Lower lobe of right lung (tissue), 2 donors: Measurements from ENCODE around the gene MALRD1. TPM values are rescaled to one million over a fixed set of nuclear protein-coding genes. Genes with fewer than 3 reads are reported as not detected.

Experiments used
- ATAC-seq, 2 donors: fragments of 200-7000 bp; cut with Tn5 transposase; one replicate each; pipeline ENCODE4 v1.9.1; 2020 to 2022; ENCODE audit warnings: mild to moderate bottlenecking in 2 of 2, moderate library complexity in 2 of 2
- DNase-seq: peaks from one replicate; pipeline ENCODE4 v3.0.0-alpha.2; 2020
- H3K27ac ChIP-seq: fragments of 200-600 bp; one replicate; pipeline ENCODE4 v1.8.0; 2022
- H3K27me3 ChIP-seq: fragments of 200-600 bp; one replicate; pipeline ENCODE4 v1.8.0; 2022; ENCODE audit warnings: low read depth
- H3K36me3 ChIP-seq: fragments of 200-600 bp; one replicate; pipeline ENCODE4 v1.8.0; 2022; ENCODE audit warnings: mild to moderate bottlenecking
- H3K4me1 ChIP-seq: fragments of 200-600 bp; one replicate; pipeline ENCODE4 v1.8.0; 2022
- H3K4me3 ChIP-seq: fragments of 200-600 bp; one replicate; pipeline ENCODE4 v1.8.0; 2022; ENCODE audit warnings: mild to moderate bottlenecking
- H3K9me3 ChIP-seq: fragments of 200-600 bp; one replicate; pipeline ENCODE4 v1.8.0; 2022
- CTCF ChIP-seq: fragments of 200-600 bp; IDR thresholded peaks from one replicate; pipeline ENCODE4 v1.8.0; 2022; ENCODE audit warnings: antibody characterized with exemption, mild to moderate bottlenecking
- intact Hi-C: fragments of 100-400 bp; cut with DNase I; formaldehyde crosslinking; loops from one replicate; pipeline ENCODE4 v1.11.0; 2022
- total RNA-seq: library from RNA; stranded (reverse); fragmentation: NEBNext Ultra II Directional; extraction: Animal tissue kit (Norgen Biotek cat#: 25700); gene quantifications from one replicate; pipeline ENCODE4 v1.2.1, GENCODE V29; 2021
- donor health status: DM: no; HTN: yes; CAD: no; lungs with severe emphysema.

MALRD1 gene
- total RNA-seq, 1 donor from 2014 or later = 6.0 TPM

GRCh38 chr10:19200211-19200610 lies 151.6 kb downstream of the MALRD1 start:
- no peaks in the 10 kb centered on the region for H3K9me3 ChIP-seq
- no peak for DNase-seq
- H3K27ac ChIP-seq = no peak overlapping the region
- TF ChIP-seq CTCF = no peak
- intact Hi-C loops = no loop called here
- H3K27me3 ChIP-seq = no peaks in the 10 kb centered on the region
- no peaks in the 10 kb centered on the region for H3K36me3 ChIP-seq
- no peaks in the 10 kb centered on the region for H3K4me1 ChIP-seq
- no peak overlapping the region for H3K4me3 ChIP-seq
- no peak for ATAC-seq

- ATAC-seq = peak; percentile 73 to 95
- no peaks in the 10 kb centered on the region for H3K9me3 ChIP-seq
- H3K4me3 ChIP-seq = peak overlapping the region; percentile 27
- TF ChIP-seq CTCF = no peak
- no peaks in the 10 kb centered on the region for H3K27me3 ChIP-seq
- H3K36me3 ChIP-seq = no peaks in the 10 kb centered on the region
- intact Hi-C loops = no loop called here
- H3K27ac ChIP-seq = no peak overlapping the region
- no peaks in the 10 kb centered on the region for H3K4me1 ChIP-seq
- DNase-seq = no peak
Measured at GRCh38 chr10:19204246-19204917, 155.8 kb downstream of the MALRD1 start.

GRCh38 chr10:19209319-19209718 lies 160.7 kb downstream of the MALRD1 start:
- no peak for TF ChIP-seq CTCF
- H3K36me3 ChIP-seq = no peaks in the 10 kb centered on the region
- H3K9me3 ChIP-seq = no peaks in the 10 kb centered on the region
- no peaks in the 10 kb centered on the region for H3K27me3 ChIP-seq
- H3K4me1 ChIP-seq = no peaks in the 10 kb centered on the region
- intact Hi-C loops = no loop called here
- H3K27ac ChIP-seq = no peak overlapping the region
- H3K4me3 ChIP-seq = no peak overlapping the region
- no peak for DNase-seq
- ATAC-seq = no peak

- Histone ChIP-seq H3K4me1 (no peaks in the 10 kb centered on the region), H3K27me3 (no peaks in the 10 kb centered on the region), H3K9me3 (no peaks in the 10 kb centered on the region), H3K4me3 (no peak overlapping the region), H3K27ac (no peak overlapping the region), H3K36me3 (no peaks in the 10 kb centered on the region)
- ATAC-seq (peak in 1 of 2 donors; percentile 19), DNase-seq (no peak)
- no peak for TF ChIP-seq CTCF
- intact Hi-C loops = no loop called here
Measured at GRCh38 chr10:19212590-19212989, 164.0 kb downstream of the MALRD1 start.

GRCh38 chr10:19221216-19221615 lies 172.6 kb downstream of the MALRD1 start:
- no peak for TF ChIP-seq CTCF
- Histone ChIP-seq H3K27ac (no peak overlapping the region), H3K4me1 (no peaks in the 10 kb centered on the region), H3K4me3 (no peak overlapping the region), H3K27me3 (no peaks in the 10 kb centered on the region), H3K9me3 (no peaks in the 10 kb centered on the region), H3K36me3 (no peaks in the 10 kb centered on the region)
- DNase-seq (no peak), ATAC-seq (no peak)
- intact Hi-C loops = no loop called here
